HG03025 (cell line): ENCODE measurements around the gene HEG1.

Source experiments
- ATAC-seq: cut with Tn5 transposase; IDR thresholded peaks from one replicate; pipeline ENCODE4 v1.9.1; 2021; ENCODE audit warnings: mild to moderate bottlenecking, moderate library complexity; ENCODE audit not compliant: unreplicated experiment, low FRiP score

Gene HEG1

DNA sequence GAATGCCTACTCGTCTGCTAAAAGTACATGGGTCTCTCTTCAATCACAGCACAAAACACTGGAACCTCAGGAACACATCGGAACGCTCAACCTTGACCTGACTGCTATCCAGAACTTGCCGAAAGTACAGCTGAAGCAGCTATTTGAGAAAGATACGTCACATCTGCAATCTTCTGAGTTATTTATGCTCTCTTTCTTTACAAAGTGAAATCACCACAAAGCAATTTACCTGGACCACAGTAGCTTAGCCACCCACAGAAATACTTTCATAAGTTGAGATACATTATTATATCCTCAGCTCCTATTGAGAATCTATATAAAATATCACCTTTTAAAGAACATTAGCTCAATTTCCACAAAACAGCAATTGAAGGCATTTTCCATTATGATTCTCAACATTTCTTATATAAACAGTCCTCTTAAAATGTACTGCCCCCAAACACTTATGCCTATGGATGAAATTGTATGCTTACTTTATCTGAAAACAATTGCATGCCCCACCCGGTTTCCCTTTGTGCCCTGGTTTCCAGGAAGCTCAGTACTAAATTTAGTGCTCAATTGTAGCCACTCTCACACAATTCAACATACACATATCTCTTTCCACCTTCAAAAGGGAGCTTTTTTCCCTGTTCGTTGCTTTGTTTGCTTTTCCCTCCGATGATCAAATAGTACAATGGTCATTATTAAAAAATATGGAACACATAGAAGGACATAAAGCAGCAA lies 31.8 kb downstream of the HEG1 start:
- ATAC-seq = no peak

- no peak for ATAC-seq
These were observed 33.6 kb downstream of the HEG1 start for GRCh38 chr3:125022206-125022605.

DNA sequence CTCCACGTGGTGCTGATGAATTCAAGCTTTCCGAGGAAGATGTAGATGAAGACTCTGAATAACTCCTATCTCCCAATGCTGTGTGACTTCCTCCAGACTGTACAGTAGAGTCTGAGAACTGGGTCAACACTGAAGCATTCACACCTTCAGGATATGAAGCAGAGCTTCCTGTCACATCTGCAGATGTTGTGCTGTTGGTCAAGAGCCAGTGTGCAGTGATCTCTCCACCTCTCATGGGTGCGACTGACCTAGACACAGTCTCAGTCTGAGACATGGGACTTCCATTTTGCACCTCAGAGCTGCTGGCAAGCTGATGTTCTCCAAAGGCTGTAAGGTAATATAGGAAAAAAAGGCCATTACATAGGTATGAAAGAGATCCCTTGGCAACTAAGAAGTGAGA lies 36.5 kb downstream of the HEG1 start:
- no peak for ATAC-seq

DNA sequence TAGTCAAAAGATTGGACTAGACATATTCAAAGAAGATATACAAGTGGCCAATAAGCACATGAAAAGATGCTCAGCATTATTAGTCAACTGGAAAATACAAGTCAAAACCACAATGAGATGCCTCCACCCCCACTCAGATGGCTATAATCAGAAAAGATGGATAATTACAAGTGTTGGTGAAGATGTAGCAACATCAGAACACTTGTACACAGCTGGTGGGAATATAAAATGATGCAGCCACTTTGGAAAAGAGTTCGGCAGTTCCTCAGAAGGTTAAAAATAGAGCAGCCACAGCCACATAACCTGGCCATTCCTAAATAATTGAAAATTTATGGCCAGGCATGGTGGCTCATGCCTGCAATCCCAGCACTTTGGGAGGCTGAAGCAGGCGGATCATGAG lies 38.4 kb downstream of the HEG1 start:
- no peak for ATAC-seq

DNA sequence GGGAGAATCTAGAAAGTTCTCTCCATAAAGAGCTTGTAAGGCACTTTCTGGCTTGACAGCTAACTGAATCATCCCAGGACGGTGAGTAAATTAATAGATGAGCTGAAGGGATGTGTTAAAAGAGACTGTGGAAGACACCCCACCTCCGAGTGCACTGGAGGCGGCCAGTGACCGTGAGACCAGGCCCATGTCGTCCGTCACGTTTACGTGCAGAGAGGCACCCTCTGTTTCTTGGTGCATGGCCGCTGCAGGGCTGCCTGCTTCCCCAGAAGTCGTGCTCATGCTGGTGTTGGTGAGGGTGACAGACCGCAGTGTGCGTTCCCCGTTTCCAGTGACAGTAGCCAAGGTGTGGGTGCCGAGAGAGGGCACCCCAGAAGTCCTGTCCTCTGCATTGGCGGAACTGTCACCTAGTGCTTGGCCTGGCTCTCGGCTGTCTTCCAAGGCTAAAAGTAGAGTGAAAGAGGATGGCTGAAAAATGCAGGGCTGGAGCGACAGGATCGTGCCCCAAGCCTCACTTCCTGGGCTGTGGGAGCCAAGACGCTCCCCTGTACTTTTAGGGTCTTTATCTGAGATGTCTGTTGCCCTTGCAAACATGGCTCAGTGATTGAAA lies 41.1 kb downstream of the HEG1 start:
- ATAC-seq = no peak

DNA sequence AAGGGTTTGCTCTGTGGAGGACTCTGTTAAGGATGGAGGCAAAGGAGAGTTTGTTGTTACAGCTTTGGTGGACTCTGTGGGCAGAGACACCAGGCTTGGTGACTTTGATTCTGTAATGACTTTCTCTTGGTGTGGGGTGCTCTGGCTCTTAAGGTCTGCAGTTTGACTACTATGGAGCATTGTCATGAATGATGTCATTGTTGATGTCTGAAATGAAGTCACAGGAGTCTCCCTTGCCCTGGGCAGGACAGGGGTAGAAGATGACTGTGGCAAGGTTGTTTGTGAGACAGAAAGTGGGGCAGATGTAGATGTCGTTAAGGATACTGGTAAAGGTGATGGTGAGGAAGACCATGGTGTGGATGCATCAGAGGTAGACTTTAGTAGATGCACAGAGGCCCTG lies 42.7 kb downstream of the HEG1 start:
- ATAC-seq = no peak

- ATAC-seq = no peak
These were observed 43.9 kb downstream of the HEG1 start for GRCh38 chr3:125011941-125012340.

GRCh38 chr3:125010393-125010792 lies 45.4 kb downstream of the HEG1 start:
- no peak for ATAC-seq

DNA sequence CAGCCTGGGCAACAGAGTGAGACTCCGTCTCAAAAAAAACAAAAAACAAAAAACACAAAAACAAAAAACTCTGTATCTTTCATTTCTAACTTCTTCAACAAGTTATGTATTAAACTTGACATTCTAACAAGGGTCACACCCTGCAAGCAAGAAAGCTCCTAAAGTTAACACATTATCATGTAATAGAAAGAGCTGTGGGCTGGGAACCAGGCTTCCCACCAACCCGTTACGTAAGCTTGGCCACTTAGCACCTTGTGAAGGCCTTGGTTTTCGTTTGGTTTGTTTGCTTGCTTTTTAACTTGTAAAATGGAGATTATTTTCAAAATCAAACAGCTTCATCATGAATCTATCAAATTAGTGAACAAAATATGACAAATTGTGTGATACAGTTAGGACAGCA lies 47.0 kb downstream of the HEG1 start:
- no peak for ATAC-seq

DNA sequence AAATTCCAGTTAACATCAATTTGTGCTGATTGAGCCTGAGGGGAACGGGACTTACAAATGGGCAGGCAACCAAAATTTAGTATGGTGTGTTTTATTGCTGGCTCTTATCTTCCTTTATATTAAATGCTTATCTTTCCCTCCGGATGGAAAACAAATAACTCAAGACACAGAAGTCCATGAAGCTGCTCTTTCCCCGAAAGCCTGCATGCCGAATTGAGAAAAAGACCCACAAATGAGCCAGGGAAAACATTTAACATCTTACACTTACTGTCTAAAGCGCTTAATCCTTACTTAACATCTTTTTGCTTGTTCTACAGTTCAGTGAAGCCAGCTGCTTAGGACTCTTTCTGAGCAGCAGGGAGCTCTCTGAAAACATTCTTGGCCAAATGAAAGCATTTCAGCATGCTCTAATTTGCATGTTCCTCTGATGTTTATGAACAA lies 49.5 kb downstream of the HEG1 start:
- ATAC-seq = no peak

DNA sequence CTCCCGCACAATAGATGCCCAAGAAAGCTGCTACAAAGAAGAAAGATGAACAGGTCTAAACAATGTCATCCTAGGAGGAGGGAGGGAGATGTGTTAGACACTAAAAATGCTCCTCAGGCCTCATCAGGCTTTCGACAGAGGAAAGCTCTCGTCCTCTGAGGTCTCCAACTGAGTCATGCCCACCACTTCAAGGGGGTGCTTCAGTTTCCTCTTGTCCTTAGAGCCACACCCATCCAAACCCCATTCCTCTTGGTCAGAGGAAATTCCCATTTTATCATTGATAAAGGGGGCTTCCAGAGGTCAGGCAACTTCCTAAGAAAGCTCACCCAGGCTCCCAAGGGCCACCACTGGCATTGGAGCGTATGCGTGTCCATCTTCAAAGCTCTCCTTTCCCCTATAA lies 50.1 kb downstream of the HEG1 start:
- no peak for ATAC-seq

DNA sequence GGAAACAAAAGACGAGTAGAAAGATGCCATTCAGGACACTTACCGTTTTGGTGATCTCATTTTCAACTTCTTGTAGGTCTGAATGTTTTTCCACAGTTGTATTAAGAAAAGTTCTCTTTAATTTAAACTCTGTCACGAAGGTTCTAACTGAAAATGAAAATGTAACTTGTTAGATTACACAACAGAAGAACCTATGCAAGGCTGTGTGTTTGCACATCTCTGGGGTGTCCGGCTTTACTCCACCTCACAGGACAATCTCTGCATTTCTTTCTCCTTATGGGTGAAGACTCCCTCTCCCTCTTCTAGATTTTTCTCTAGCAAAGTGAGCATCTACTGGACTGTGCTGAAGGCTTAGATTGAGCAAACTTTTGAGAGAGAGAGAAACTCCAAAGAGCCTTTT lies 50.6 kb downstream of the HEG1 start:
- ATAC-seq = no peak

DNA sequence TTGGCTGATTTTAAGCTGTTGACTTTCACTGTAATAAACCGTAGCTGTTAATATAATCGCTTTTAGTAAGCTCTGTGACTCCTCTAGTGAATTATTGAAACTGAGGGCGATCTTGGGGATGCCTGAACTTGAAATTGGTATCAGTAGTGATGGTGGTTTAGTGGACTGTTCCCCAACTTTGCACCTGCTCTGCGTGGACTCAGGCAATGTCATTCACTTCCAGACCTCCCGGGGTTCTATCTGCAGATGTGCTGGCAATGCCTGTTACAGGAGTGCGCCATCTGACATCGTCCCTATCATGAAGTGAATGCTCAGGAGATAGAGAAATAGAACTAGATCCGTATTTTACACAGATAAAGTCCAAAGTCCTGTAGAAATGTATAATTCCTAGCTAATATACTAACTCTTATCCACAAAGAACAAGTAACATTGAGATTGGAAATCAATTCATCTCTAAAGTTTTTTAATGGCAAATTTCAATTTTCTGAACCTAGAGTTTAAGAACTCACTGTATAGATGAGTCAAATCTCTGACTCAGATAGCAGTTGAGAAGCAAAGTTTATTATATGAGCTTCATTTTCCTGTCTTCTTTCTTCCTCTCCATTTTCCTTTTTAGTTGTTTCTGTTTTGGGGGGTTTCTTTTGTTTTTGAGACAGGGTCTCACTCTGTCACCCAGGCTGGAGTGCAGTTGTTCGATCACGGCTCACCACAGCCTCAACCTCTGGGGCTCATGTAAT lies 51.8 kb downstream of the HEG1 start:
- no peak for ATAC-seq

DNA sequence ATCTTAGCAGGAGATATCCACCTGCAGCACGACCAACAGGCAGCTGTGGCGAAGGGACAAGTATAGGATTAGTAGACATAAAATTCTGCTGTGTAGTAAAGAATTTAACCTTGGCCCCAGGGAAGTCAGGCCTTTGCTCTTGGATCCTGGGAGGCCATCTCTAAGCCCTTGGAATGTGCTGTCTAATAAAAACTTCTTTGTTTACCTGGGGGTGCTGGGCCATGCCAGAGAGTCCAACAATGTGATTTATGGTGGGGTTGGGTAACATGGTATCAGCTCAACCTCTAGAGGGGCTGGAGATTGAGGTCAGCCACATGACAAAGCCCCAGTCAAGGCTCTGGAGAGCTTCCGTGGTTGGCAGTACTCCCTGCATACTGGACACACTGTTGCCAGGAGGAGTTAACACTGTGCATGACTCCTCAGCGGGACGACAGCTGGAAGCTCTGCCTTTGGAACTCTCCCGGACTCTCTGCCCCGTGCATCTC lies 52.4 kb downstream of the HEG1 start:
- no peak for ATAC-seq

DNA sequence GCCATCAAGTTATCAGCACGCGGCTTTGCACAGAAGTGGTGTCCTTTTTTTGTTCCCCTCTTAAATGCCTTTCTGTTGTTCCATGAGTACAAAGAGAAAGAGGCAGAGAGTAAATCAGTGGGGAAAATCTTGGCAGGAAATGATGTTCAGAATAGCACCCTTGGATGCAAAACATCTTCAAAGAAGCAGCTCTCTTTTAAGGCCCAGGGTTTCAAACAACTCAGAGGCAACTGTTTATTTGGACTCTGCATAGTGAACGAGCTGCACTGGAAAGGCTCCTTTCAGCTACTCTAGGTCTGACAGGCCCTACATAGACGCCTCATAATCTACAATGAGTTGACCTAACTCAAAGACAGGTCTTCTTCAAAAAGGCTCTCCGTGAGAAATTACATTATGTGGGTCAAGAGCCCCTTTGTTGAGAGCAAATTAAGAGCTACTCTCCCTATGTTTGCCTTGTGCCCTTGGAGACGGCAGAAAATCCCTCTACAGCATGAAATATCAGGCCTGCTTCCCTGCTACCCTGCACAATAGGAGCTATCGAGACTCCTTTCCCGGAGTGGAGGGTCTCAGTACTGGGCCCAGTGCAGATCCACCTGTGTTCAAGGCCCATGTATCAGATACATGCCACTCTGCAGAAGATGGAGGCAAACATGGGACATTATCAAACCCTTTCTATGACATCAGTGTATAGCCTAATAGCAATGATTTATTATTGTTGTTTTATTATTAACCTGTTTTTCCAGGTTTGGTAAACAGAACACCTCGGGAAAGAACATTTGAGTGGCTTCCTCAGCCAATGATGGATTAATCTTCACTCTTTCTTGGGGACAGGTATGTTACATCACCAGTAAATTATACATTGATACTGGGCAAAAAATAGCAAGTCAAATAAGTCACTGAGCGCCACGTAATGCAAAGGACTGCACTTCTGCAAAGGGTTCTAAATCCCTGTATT lies 53.1 kb downstream of the HEG1 start:
- no peak for ATAC-seq

DNA sequence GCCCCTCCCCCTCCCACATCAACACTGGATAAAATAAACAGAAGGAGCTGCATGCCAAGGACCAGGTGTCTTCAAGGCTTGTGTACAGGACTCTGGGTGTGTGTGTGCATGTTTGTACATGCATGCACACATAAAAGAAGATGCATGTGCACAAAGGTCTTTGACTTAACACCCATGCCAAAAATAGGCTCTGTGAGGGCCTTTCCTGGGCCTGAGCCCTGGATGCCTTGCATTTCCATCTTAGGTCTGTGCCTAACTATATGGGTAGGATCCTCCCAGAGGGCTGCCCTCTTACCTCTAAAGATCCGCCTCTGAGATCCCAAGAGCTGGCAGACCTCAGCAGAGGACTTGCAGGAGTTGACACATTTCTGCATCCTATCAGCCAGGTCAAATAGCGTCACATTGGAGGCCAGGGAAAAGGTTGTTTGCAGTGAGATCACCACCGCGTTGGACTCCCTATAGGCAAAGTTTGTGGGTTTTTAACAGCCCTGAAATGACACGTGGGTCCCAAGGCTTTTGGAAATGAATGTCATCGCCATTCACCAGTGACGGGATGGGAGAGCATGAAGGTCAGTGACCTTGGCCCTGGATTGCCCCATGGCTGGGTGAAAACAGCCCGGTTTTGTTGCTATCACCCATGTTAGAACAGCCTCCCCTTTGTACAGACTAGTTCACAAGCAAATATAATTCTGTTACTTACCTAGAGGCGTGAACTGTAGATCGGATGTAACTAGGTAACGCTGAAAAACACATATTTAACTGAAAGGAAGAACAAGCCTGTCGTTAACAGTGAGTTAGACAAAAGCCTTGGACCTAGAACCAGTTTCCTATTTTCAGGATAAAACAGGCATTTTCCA lies 54.0 kb downstream of the HEG1 start:
- ATAC-seq = no peak

DNA sequence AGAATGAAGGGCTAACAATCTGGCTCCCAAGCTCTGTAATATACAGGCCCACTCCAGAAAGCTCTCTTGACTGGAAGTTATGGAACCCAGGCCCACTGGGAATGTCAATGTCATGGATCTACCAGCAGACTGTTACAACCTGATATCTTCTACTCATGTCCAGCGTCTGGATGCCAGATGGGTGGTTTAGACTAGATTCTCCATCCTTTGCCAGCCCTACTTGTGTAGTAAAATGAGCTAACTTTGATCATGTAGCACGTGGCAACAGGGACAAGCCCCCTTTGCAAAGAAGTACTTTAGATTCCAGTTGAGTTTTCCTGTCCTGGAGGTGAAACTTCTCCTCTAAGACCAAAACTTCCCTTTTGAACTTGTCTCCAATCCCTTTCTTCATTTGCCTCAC lies 55.1 kb downstream of the HEG1 start:
- ATAC-seq = no peak

DNA sequence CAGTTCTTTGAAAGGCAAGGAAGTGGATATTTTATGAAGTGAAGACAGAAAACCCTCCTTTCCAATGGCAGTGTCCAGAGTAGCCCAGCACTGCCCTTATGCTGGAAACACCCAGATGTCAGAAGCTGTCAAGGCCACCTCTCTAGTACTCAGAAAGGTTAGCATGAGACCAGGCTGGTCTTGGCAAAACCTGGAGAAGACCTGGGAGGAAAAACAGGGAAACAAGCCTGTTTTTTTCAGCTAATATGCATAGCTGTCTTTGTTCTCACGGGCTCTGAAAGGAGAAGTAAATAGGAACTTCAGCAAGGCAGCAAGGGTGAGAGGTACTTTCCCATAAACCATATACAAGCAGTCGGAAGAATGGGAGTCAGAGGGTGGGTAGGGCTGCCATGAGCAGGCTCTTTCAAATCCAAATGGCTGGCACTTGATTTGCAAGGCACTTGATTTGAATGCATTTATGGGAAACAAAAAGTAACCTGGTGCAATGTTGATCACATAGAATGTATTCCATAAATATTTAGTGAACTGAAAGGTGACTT lies 55.8 kb downstream of the HEG1 start:
- no peak for ATAC-seq

GRCh38 chr3:124999317-124999716 lies 56.5 kb downstream of the HEG1 start:
- no peak for ATAC-seq
